Lung (tissue), 12 donors: ENCODE results near the gene ZFY. TPM values are rescaled to one million over a fixed set of nuclear protein-coding genes. Genes with fewer than 3 reads are reported as not detected.

Source experiments
- ATAC-seq: fragments of 200-7000 bp; cut with Tn5 transposase; one replicate; pipeline ENCODE4 v1.9.1; 2020; ENCODE audit warnings: moderate number of reproducible peaks; ENCODE audit not compliant: insufficient read depth, low FRiP score
- DNase-seq, 3 donors: peaks; one replicate each; pipeline ENCODE4 v3.0.0-alpha.2; 2013 to 2017
- H3K27ac ChIP-seq, 2 donors: one replicate each; pipeline ENCODE4 v1.5.1; 2013; ENCODE audit warnings: mild to moderate bottlenecking in 2 of 2, moderate library complexity in 2 of 2, control low read depth in 1 of 2, inconsistent platforms in 1 of 2, low read depth in 1 of 2, low read length in 1 of 2
- H3K27me3 ChIP-seq, 3 donors: one replicate each; pipeline ENCODE4 v1.5.1; 2013; ENCODE audit warnings: low read length in 2 of 3; ENCODE audit not compliant: control insufficient read depth in 3 of 3, insufficient read depth in 3 of 3
- H3K36me3 ChIP-seq, 4 donors: one replicate each; pipeline ENCODE4 v1.5.1; 2013; ENCODE audit warnings: low read length in 4 of 4, mild to moderate bottlenecking in 1 of 4, moderate library complexity in 1 of 4; ENCODE audit not compliant: control insufficient read depth in 4 of 4, insufficient read depth in 4 of 4
- H3K4me1 ChIP-seq, 5 donors: one replicate each; pipeline ENCODE4 v1.5.1; 2013; ENCODE audit warnings: low read length in 5 of 5, mild to moderate bottlenecking in 2 of 5, moderate library complexity in 1 of 5; ENCODE audit not compliant: control insufficient read depth in 5 of 5, insufficient read depth in 5 of 5
- H3K4me3 ChIP-seq: one replicate; pipeline ENCODE4 v1.5.1; 2013; ENCODE audit warnings: mild to moderate bottlenecking, control low read depth, moderate library complexity
- H3K9ac ChIP-seq, 2 donors: one replicate each; pipeline ENCODE4 v1.5.1; 2013; ENCODE audit warnings: low read length in 2 of 2, control low read depth in 1 of 2; ENCODE audit not compliant: insufficient read depth in 1 of 2
- H3K9me3 ChIP-seq, 4 donors: one replicate each; pipeline ENCODE4 v1.5.1; 2013; ENCODE audit warnings: low read length in 3 of 4, mild to moderate bottlenecking in 1 of 4, moderate library complexity in 1 of 4; ENCODE audit not compliant: control insufficient read depth in 4 of 4, insufficient read depth in 3 of 4
- CTCF ChIP-seq: IDR thresholded peaks from 2 replicates; pipeline ENCODE4 v1.5.1; 2012; ENCODE audit warnings: mild to moderate bottlenecking; ENCODE audit errors: control extremely low read depth, extremely low read depth
- WGBS, 2 donors: extraction: QIAGEN DNeasy Blood & Tissue Kit; methylation state at CpG; one replicate each; pipeline ENCODE4 v1.1.7; 2013; 5-methylcytosine and 5-hydroxymethylcytosine counted together
- polyA plus RNA-seq, 2 donors: library from polyadenylated mRNA; stranded (reverse); fragments of 200-250 nt; gene quantifications; one replicate each; pipeline ENCODE4 v1.2.1, GENCODE V29; 2013
- total RNA-seq, 2 donors: library from RNA; depleted of rRNA in 1 of 2; stranded (reverse); fragments of >200 nt in 1 of 2; gene quantifications; one replicate each; pipeline ENCODE4 v1.2.1, GENCODE V29; 2014 to 2021
- donor health status: control.
- donor health status: control.
- donor health status: Bipolar disorder and iron deficiency.
- donor health status: healthy.
- donor health status: DM: yes; HTN: yes; CAD: no.

ZFY gene
- total and polyA plus RNA-seq, 4 donors = 4.4 TPM; not detected in 3

- H3K4me1 ChIP-seq = no peaks in the 10 kb centered on the region
- no peaks in the 10 kb centered on the region for H3K9me3 ChIP-seq
- H3K36me3 ChIP-seq = no peaks in the 10 kb centered on the region
- 94% methylated on average over 11 of the region's 11 CpGs; no CpG with 5 or more reads in 1 of the 2 donors for WGBS, 2 donors
- DNase-seq (no peak), ATAC-seq (no peak)
- H3K9ac ChIP-seq = no peak overlapping the region
- TF ChIP-seq CTCF = no peak
- H3K27me3 ChIP-seq = no peaks in the 10 kb centered on the region
- H3K4me3 ChIP-seq = no peak overlapping the region
- H3K27ac ChIP-seq = no peak overlapping the region
These were observed 84.4 kb downstream of the ZFY start for GRCh38 chrY:3019584-3019983.

- H3K4me3 ChIP-seq = no peak overlapping the region
These were observed 86.0 kb downstream of the ZFY start for GRCh38 chrY:3021176-3021575.

GRCh38 chrY:3023606-3024005, 88.4 kb downstream of the ZFY start:
- H3K36me3 ChIP-seq = no peaks in the 10 kb centered on the region
- no peak for ATAC-seq
- H3K9ac ChIP-seq = no peak overlapping the region
- 93% methylated on average over 2 of the region's 2 CpGs; no CpG with 5 or more reads in 1 of the 2 donors for WGBS, 2 donors
- no peaks in the 10 kb centered on the region for H3K4me1 ChIP-seq
- no peaks in the 10 kb centered on the region for H3K27me3 ChIP-seq
- no peak overlapping the region for H3K27ac ChIP-seq
- no peak overlapping the region for H3K4me3 ChIP-seq
- TF ChIP-seq CTCF = no peak
- no peaks in the 10 kb centered on the region for H3K9me3 ChIP-seq
- no peak for DNase-seq

More at GRCh38 chrY:3021176-3021575, 86.0 kb downstream of the ZFY start:
- ATAC-seq (no peak), DNase-seq (no peak)
- no peak for TF ChIP-seq CTCF
- H3K9ac ChIP-seq = no peak overlapping the region
- H3K4me1 ChIP-seq = no peaks in the 10 kb centered on the region
- no peaks in the 10 kb centered on the region for H3K36me3 ChIP-seq
- H3K27ac ChIP-seq = no peak overlapping the region
- H3K27me3 ChIP-seq = no peaks in the 10 kb centered on the region
- no peaks in the 10 kb centered on the region for H3K9me3 ChIP-seq
- 81% methylated on average over 2 of the region's 2 CpGs; no CpG with 5 or more reads in 1 of the 2 donors for WGBS, 2 donors

- DNase-seq = no peak
- H3K4me1 ChIP-seq = no peaks in the 10 kb centered on the region
- ATAC-seq = no peak
- 81% methylated on average over 1 of the region's 1 CpG; no CpG with 5 or more reads in 1 of the 2 donors for WGBS, 2 donors
- no peaks in the 10 kb centered on the region for H3K36me3 ChIP-seq
- no peak overlapping the region for H3K4me3 ChIP-seq
- H3K27me3 ChIP-seq = no peaks in the 10 kb centered on the region
- TF ChIP-seq CTCF = no peak
- no peak overlapping the region for H3K27ac ChIP-seq
- H3K9ac ChIP-seq = no peak overlapping the region
- no peaks in the 10 kb centered on the region for H3K9me3 ChIP-seq
These were observed 90.2 kb downstream of the ZFY start for GRCh38 chrY:3025357-3025756.
